GM12801 (cell line): ENCODE results near the gene SNX4.

Experiments
- TF ChIP-seq, protein P1 (sequence below): IDR thresholded peaks from one replicate; pipeline ENCODE4 v1.5.1; 2011; ENCODE audit warnings: control low read depth; ENCODE audit not compliant: insufficient read length; ENCODE audit errors: extremely low read depth

The SNX4 gene

DNA sequence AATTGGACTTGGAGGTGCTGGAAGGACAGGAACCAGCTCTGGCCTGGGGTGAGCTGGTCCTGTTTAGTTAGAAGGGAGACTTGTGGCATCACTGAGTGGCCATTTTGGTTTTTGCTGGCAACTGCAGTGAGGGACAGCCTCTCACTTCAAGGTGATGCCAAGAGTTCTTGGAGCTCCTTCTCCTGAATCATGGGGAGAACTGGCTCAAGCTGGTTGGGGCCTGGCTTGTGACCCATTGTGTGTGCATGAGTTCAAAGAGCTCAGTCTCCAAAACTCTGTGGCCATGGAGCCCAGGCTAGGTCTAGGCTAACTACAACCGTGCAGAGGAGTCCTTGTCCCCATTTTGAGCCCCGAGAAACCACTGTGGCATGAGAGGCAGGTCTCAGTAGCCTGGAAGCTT lies 84.8 kb downstream of the SNX4 start:
- TF ChIP-seq, protein P1, sequence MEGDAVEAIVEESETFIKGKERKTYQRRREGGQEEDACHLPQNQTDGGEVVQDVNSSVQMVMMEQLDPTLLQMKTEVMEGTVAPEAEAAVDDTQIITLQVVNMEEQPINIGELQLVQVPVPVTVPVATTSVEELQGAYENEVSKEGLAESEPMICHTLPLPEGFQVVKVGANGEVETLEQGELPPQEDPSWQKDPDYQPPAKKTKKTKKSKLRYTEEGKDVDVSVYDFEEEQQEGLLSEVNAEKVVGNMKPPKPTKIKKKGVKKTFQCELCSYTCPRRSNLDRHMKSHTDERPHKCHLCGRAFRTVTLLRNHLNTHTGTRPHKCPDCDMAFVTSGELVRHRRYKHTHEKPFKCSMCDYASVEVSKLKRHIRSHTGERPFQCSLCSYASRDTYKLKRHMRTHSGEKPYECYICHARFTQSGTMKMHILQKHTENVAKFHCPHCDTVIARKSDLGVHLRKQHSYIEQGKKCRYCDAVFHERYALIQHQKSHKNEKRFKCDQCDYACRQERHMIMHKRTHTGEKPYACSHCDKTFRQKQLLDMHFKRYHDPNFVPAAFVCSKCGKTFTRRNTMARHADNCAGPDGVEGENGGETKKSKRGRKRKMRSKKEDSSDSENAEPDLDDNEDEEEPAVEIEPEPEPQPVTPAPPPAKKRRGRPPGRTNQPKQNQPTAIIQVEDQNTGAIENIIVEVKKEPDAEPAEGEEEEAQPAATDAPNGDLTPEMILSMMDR = no peak

DNA sequence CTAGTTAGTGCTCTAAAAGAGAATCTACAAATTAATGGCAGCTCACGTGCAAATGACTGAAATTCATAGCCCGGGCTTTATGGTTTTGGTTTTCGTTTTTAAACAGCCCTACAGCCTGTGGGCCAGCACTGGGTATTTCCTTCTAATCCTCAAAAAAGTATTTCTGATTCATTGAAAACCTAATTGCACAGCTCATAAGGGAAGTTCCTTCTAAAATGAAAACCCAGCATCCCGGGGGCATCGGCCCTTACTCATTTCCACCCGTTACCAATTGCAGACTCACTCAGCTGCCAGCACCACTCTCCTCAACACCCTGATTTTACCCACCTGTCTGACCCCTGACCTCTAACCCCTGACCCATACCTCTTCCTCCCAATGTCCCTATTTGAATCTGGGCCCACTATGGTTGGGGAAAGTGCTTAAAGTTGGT lies 85.4 kb downstream of the SNX4 start:
- TF ChIP-seq, protein P1 = no peak

DNA sequence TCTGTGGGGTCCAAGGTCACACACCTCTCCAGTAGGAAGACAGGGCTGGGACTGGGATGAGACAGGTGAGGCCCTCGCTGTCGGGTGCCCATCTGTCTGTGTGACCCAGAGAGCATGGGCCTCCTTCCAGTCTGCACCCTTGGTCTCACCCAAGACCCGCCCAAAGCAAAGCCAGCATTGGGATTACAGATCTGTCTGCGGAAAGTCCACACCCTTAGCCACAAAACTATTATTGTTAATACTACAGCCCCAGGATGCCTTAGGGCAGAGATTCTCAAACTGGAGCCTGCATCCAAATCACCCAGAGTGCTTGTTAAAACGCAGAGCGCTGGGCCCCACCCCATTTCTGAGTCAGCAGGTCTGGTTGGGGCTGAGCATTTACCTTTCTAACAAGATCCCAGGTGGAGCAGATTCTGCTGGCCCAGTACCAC lies 86.4 kb downstream of the SNX4 start:
- TF ChIP-seq, protein P1 = no peak

DNA sequence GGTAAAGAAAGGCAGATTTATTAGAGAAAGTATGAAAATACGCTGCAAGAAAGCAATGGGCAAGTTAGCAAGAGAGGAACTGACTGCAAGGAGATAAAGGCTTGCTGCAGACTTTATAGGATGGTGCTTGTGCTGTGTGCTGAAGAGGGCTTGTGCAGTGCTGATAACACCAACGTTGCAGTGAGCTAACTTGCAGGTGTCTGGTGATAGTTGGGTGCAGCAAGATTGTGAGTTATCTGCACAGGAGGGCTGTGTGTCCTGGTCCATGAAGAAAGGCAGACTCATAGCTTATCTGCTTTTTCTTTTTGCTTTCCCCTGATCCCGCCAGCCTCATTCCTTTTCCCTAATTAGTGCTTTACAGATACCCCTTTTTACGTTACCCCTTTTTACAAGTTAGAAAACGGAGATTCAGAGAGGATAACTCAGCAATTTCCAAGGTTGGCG lies 86.9 kb downstream of the SNX4 start:
- TF ChIP-seq, protein P1 = no peak

DNA sequence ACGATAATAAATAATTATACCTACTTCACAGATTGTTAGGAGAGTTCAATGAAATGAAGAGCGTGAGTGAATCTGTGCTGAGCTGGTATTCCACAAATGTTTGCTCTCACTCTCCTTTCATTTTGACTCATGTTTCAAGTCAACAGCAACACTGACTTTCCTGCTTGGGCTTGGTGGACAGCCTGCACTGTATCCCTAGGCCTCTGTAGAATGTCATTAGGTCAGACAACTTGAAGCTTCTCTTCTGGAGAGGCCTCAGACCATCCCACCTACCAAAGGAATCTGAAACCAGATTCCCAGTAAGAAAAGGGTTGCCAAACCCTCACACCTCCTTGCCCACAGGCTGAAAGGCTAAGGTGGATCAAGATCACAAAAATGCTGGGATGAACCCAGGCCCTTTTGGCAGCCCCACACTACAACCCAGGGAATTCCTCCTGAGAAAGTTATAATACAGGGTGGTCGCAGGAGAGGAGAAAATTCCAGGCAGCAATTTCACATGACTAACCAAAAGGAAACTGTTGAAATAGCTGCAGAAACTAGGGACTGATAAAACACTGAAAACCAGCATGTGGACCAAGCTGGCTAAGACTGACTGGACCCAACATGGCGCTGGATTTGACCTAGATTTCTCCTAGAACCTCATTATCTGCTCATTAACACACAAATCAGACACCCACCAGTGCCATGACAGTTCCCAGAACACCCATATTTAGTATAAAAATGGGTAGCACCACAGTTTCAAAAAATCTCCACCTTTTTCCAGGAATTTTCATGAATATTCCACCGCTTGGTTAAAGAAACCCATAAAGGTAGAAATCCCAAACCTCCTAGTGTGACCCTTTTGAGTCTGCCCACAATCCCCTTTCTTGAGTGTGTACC lies 87.9 kb downstream of the SNX4 start:
- TF ChIP-seq, protein P1 = no peak

DNA sequence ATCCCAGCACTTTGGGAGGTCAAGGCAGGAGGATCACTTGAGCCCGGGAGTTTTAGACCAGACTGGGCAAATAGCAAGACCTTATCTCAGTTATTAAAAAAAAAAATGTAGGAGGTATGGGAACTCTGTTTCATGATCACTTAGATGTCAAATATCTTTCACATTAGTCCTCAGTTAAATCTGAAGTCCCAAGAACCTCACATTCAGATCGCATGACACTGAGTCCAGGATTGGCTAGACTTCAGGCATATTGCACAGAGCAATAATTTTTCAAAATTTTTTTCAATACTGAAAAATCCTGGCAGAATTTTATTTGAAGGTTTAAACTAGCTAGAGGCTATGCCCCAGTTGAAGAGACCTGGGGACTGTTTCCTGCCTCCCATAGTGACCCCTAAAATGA lies 88.6 kb downstream of the SNX4 start:
- TF ChIP-seq, protein P1 = no peak

DNA sequence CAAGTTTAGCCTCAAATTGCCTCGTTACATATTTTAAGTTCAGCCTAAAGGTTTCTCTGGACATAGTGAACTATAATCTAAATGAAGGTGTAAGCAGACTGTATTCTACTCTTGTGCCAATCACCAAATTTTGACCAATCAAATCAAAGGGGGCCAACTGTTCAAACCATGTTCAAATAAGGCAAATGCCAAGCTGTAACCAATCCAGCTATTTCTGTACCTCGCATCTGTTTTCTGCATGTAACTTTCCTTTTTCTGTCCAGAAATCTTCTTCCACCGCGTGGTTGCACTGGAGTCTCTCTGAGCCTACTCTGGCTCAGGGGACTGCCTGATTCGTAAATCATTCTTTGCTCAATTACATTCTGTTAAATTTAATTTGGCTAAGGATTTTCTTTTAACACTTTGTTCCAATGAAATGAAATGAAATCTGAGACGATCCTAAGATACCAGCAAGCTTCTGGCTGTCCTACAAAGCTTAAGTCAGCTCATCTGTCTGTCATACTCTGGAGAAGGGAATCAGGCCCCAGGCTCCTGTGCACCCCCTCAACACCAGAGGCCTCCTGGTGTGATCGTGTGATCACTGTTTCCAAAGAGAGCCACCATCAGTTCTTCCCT lies 91.7 kb downstream of the SNX4 start:
- TF ChIP-seq, protein P1 = no peak
